Activated CD4-positive, CD25-positive, alpha-beta regulatory T cell treated with anti-CD3 and anti-CD28 coated beads, Interleukin-2, amount 50 U/mL, for 72 hours (primary cell): Measurements from ENCODE around the gene ARGLU1.

Experiments used
- DNase-seq: peaks from one replicate; pipeline ENCODE4 v3.0.0; 2021

Gene ARGLU1

GRCh38 chr13:106540613-106541012, 27.3 kb downstream of the ARGLU1 start:
- DNase-seq, result no peak

GRCh38 chr13:106537521-106537920, 30.4 kb downstream of the ARGLU1 start:
- no peak for DNase-seq

GRCh38 chr13:106536244-106537034, 31.5 kb downstream of the ARGLU1 start:
- peak; percentile 93 for DNase-seq

GRCh38 chr13:106535552-106536243, 32.2 kb downstream of the ARGLU1 start, which contains the start of gene EFNB2:
EFNB2 (minus strand) TSS chr13:106535662; CDS start chr13:106534964, 698 bp downstream.
- peak; percentile 92 for DNase-seq

GRCh38 chr13:106534639-106535551, 33.0 kb downstream of the ARGLU1 start:
- DNase-seq, result peak; percentile 45

GRCh38 chr13:106533943-106534638, 33.8 kb downstream of the ARGLU1 start:
- DNase-seq, result peak; percentile 31

- DNase-seq, result peak; percentile 31
Observed at GRCh38 chr13:106533101-106533942, 34.6 kb downstream of the ARGLU1 start.

GRCh38 chr13:106532111-106532929, 35.6 kb downstream of the ARGLU1 start:
- DNase-seq, result no peak

- no peak for DNase-seq
Observed at GRCh38 chr13:106530980-106531481, 36.9 kb downstream of the ARGLU1 start.

GRCh38 chr13:106530171-106530851, 37.6 kb downstream of the ARGLU1 start:
- no peak for DNase-seq

- no peak for DNase-seq
Observed at GRCh38 chr13:106529415-106530170, 38.3 kb downstream of the ARGLU1 start.

- no peak for DNase-seq
Observed at GRCh38 chr13:106528718-106529414, 39.1 kb downstream of the ARGLU1 start.

- no peak for DNase-seq
Observed at GRCh38 chr13:106527826-106528225, 40.1 kb downstream of the ARGLU1 start.

- no peak for DNase-seq
Observed at GRCh38 chr13:106527445-106527801, 40.5 kb downstream of the ARGLU1 start.

GRCh38 chr13:106526738-106527444, 41.0 kb downstream of the ARGLU1 start:
- DNase-seq, result no peak

- no peak for DNase-seq
Observed at GRCh38 chr13:106525865-106526264, 42.1 kb downstream of the ARGLU1 start.

- DNase-seq, result no peak
Observed at GRCh38 chr13:106524108-106524507, 43.8 kb downstream of the ARGLU1 start.

- no peak for DNase-seq
Observed at GRCh38 chr13:106523576-106523975, 44.4 kb downstream of the ARGLU1 start.
